HG03354 (cell line): ENCODE data around the gene MAK.
"Not testable (repeated sequence)": the region's sequence is repeated elsewhere in the genome, so short reads cannot be mapped to it uniquely, and the experiment has no call there.

ENCODE experiments used
- ATAC-seq: cut with Tn5 transposase; IDR thresholded peaks from one replicate; pipeline ENCODE4 v1.9.1; 2021; ENCODE audit warnings: mild to moderate bottlenecking; ENCODE audit not compliant: unreplicated experiment, poor library complexity, severe bottlenecking

MAK gene

GRCh38 chr6:10736731-10737130 is 101.6 kb downstream of the MAK start:
- ATAC-seq = no peak

DNA sequence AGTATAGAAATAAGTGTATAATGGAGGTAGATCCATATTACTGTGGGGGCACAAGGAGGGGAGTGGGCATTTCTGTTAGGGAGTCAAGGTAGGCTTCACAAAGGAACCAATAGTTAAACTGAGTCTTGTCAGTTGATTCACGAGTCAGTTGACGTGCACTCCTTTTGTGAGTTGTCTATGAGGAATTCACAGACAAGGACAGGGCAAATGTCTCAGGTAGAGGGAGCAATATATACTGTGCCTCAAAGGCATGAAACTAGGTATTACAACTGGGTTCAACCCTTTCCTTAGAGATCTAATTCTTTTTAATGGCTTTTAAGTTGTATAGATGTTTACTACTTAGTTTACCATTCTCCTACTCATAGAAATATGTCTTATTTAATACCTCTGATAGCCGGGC is 104.5 kb downstream of the MAK start:
- ATAC-seq = no peak

- ATAC-seq = no peak
These were observed 105.1 kb downstream of the MAK start for GRCh38 chr6:10733151-10733715.

GRCh38 chr6:10730254-10730653 is 108.1 kb downstream of the MAK start:
- ATAC-seq = no peak

- no peak for ATAC-seq
These were observed 112.6 kb downstream of the MAK start for GRCh38 chr6:10725716-10726115.

DNA sequence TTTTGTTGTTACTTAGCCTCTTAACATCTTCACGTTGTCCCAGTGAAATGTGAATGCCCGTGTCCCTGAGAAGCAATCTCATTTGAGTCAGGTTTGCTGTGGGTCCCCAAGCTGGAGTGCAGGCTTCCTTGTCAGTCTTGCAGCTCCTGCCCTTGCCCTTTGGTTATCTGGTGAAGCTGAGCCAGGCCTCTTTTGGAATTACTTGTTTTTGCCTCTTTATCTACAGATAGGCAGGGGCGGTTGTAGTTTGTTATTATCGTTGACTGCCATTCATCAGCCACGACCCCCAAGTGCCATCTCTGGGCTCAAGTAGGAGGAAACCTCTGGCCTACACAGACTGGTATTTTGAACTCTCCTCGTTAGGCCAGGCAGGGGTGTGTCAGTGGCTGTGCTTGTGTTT is 113.3 kb downstream of the MAK start:
- ATAC-seq = no peak

- ATAC-seq = no peak
These were observed 114.8 kb downstream of the MAK start for GRCh38 chr6:10723567-10723881.

DNA sequence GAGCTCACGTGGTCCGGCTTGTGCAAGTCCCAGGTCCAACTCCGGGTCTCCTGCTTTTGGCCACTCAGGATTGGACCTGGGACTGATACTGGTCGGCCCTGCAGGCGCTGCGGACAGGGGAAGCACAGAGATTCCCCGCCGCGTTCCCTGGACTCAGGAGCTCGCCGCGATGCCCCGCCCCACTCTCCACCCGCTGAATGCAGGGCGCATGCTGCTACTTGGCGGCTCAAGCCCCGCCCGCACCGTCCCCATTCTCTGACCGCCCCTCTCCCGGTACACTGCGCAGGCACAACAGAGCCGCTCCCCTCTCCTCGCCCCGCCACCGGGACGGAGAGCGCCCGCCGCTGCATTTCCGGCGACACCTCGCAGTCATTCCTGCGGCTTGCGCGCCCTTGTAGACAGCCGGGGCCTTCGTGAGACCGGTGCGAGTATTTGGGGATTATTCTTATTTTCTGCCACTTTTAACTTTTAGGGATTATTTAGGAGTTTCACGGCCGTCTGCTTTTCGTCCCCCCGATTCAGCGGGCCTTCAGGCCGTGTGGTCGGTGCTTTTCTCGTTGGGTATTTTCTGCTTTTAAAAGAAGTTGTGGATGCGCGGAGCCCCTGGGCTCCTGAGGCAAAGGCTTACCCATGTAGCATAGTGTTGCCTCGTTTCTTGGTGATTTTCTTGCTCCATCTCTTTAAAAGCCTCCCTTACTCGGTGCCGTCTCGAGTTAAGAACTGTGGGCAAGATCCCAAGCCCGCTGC is 115.3 kb downstream of the MAK start, which contains the start of gene TMEM14C:
Gene TMEM14C, plus strand, starts transcription at position 251 of the 747 bp plus-strand sequence. CDS start 1,544 bp downstream, outside the sequence.
- peak; percentile 96 for ATAC-seq

DNA sequence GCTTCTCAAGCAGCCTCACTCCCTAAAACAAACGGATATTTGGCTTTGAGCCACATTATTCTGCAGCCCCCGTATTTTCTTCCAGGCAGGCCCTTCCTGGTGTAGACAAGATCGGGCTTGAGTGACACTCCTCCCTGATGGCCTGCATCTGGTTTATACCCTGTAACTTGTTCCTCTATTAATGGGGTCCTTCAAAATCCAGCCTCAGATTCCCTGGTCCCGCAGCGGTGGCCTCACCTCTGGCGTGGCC is 115.8 kb downstream of the MAK start:
- no peak for ATAC-seq

DNA sequence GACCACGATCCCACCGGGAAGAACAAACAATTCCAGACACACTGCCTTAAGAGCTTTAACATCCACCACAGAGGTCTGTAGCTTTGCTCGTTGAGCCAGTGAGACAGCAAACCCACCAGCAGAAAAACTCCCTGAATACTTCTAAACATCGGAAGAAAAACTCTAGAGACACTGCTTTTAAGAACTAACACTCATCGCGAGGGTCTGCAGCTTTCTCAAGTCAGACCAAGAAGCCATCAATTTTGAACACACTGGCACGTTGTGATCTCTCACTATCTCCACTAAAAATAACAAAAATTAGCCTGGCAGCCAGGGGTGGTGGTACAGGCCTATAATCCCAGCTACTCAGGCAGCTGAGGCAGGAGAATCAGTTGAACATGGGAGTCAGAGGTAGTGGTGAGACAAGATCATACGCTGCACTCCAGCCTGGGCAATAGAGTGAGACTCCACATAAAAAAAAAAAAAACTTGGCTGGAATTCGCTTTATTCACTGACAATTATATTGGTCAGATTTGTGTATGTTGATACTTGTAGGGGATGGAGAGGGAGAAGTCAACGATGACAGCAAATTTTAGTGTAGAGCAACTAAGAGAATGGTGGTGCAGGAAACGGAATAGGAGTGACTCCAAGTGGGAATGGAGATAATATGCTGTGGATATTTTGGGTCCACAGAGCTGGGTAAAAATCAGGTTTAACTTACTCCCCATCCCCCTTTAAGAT is 116.3 kb downstream of the MAK start:
- ATAC-seq = no peak

- not testable (repeated sequence) for ATAC-seq
These were observed 117.1 kb downstream of the MAK start for GRCh38 chr6:10720960-10721849.

DNA sequence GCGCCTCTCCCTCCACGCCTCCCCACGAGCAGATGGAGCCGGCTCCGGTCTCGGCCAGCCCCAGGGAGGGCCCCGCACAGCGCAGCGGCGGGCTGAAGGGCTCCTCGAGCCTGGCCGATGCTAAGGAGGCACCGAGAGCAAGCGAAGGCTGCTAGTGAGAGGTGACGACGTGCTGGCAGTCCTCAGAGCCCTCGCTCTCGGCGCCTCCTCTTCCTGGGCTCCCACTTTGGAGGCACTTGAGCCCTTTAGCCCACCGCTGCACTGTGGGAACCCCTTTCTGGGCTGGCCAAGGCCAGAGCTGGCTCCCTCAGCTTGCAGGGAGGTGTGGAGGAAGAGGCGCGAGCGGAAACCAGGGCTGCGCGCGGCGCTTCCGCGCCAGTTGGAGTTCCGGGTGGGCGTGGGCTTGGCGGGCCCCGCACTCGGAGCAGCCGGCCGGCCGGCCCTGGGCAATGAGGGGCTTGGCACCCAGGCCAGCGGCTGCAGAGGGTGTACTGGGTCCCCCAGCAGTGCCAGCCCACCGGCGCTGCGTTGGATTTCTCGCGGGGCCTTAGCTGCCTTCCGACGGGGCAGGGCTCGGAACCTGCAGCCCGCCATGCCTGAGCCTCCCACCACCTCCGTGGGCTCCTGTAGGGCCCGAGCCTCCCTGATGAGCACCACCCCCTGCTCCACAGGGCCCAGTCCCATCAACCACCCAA is 117.9 kb downstream of the MAK start:
- ATAC-seq = peak; percentile 29

- ATAC-seq = no peak
These were observed 118.4 kb downstream of the MAK start for GRCh38 chr6:10719964-10720264.

GRCh38 chr6:10719296-10719963 is 118.9 kb downstream of the MAK start:
- no peak for ATAC-seq

DNA sequence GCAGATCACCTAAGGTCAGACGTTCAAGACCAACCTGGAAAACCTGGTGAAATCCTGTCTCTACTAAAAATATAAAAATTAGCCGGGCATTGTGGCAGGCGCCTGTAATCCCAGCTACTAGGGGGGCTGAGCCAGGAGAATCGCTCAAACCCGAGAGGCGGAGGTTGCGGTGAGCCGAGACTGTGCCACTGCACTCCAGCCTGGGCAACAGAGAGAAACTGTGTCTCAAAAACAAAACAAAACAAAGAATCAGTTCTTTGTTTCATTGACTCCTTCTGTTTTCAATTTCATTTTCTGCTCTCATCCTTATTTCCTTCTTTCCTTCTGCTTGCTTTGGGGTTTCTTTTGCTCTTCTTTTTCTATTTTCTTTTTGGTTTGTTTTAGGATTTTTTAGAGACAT is 124.4 kb downstream of the MAK start:
- ATAC-seq = no peak
